Measurements from ENCODE around the gene TRIM60.
"Not testable (repeated sequence)": the region's sequence is repeated elsewhere in the genome, so short reads cannot be mapped to it uniquely, and the experiment has no call there.

GRCh38 chr4:165073346-165073745 lies 41.5 kb downstream of the TRIM60 start:
- not testable (repeated sequence) for TF ChIP-seq CTCF (IDR thresholded peaks at IDR 0.05); ZFX (IDR thresholded peaks at IDR 0.05; ENCODE audit: borderline replicate concordance)
